Spleen (tissue), 7 donors: ENCODE measurements around the gene ARHGEF12.

Experiments used
- POLR2A ChIP-seq, 3 donors: fragments of 450-650 bp; IDR thresholded peaks; one replicate each; pipeline ENCODE4 v1.5.1; 2017; ENCODE audit warnings: antibody characterized with exemption in 3 of 3, mild to moderate bottlenecking in 1 of 3
- POLR2AphosphoS5 ChIP-seq, 3 donors: sonication (generic); formaldehyde crosslinking; IDR thresholded peaks; one replicate each; pipeline ENCODE4 v1.5.1; 2017; ENCODE audit warnings: antibody characterized with exemption in 3 of 3
- TF ChIP-seq, protein P1 (sequence below), 11 experiments: fragments of 200-600 bp in 7 of 11; fragments of 450-650 bp in 4 of 11; sonication (generic) in 4 of 11; IDR thresholded peaks in 8 of 11; conservative IDR thresholded peaks in 3 of 11; 1 replicate in 7 of 11; 2 replicates in 4 of 11; pipeline versions ENCODE4 v1.4.0 to v1.8.0; 2016 to 2021; ENCODE audit warnings: antibody characterized with exemption in 11 of 11, inconsistent platforms in 4 of 11, mild to moderate bottlenecking in 1 of 11
- donor health status: DM: no; HTN: no; CAD: no; lungs with moderate emphysema.
- donor health status: DM: no; HTN: no; CAD: no.
- donor health status: DM: no; HTN: no; CAD: no.

DNA sequence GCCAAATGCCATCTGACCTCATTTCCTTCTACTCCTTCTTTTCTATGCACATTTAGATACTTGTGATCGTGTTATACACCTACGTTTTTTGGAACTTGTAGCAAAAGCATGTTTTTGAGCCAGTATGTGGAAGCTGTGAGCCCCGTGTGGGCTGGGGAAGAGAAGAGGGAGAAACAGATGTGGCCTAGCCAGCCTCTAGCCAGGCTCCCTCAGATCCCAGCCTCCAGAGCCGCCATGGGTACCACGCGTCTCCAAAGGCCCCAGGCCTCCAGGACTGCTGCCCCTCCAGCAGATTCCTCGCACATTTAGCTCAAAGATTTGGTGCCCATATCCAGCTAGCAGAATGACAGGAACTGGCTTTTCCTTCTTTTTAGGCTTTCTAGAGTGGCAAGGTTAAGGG is 28.1 kb upstream of the ARHGEF12 start:
- TF ChIP-seq, protein P1, sequence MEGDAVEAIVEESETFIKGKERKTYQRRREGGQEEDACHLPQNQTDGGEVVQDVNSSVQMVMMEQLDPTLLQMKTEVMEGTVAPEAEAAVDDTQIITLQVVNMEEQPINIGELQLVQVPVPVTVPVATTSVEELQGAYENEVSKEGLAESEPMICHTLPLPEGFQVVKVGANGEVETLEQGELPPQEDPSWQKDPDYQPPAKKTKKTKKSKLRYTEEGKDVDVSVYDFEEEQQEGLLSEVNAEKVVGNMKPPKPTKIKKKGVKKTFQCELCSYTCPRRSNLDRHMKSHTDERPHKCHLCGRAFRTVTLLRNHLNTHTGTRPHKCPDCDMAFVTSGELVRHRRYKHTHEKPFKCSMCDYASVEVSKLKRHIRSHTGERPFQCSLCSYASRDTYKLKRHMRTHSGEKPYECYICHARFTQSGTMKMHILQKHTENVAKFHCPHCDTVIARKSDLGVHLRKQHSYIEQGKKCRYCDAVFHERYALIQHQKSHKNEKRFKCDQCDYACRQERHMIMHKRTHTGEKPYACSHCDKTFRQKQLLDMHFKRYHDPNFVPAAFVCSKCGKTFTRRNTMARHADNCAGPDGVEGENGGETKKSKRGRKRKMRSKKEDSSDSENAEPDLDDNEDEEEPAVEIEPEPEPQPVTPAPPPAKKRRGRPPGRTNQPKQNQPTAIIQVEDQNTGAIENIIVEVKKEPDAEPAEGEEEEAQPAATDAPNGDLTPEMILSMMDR (IDR thresholded peaks at IDR 0.05 in 8 of 11, conservative IDR thresholded peaks at IDR 0.05 in 3 of 11): no peak
- no peak for TF ChIP-seq POLR2AphosphoS5 (IDR thresholded peaks at IDR 0.05)
- no peak for TF ChIP-seq POLR2A (IDR thresholded peaks at IDR 0.05)
